ENCODE measurements around the gene SPACA7. TPM values are rescaled to one million over a fixed set of nuclear protein-coding genes. Genes with fewer than 3 reads are reported as not detected.
A peak's percentile ranks its signal among the peaks of the same experiment; 100 is the strongest.

The SPACA7 gene
- total and polyA plus RNA-seq, 4 donors: not detected

GRCh38 chr13:112434032-112434431 lies 57.9 kb downstream of the SPACA7 start:
- Histone ChIP-seq H3K27ac (ENCODE audit: low read depth, low read length) (no peak overlapping the region), H3K4me1 (ENCODE audit: control insufficient read depth, insufficient read depth, low read length) (no peaks in the 10 kb centered on the region), H3K4me3 (ENCODE audit: low read depth, low read length) (no peak overlapping the region), H3K9me3 (ENCODE audit: control insufficient read depth, insufficient read depth, low read length) (peaks cover 3% of the 10 kb centered on the region), H3K27me3 (ENCODE audit: control insufficient read depth, insufficient read depth, low read length) (no peaks in the 10 kb centered on the region), H3K36me3 (ENCODE audit: control insufficient read depth, insufficient read depth, low read length) (no peaks in the 10 kb centered on the region)
- 89% methylated on average over 7 of the region's 13 CpGs for WGBS (ENCODE audit: insufficient coverage)
- no peak for DNase-seq (ENCODE audit: low read depth in 4 of 6, low spot score in 6 of 6)

GRCh38 chr13:112434937-112435523 lies 58.9 kb downstream of the SPACA7 start:
- Histone ChIP-seq H3K27me3 (ENCODE audit: control insufficient read depth, insufficient read depth, low read length) (no peaks in the 10 kb centered on the region), H3K36me3 (ENCODE audit: control insufficient read depth, insufficient read depth, low read length) (no peaks in the 10 kb centered on the region), H3K4me3 (ENCODE audit: low read depth, low read length) (no peak overlapping the region), H3K4me1 (ENCODE audit: control insufficient read depth, insufficient read depth, low read length) (peaks cover 3% of the 10 kb centered on the region), H3K9me3 (ENCODE audit: control insufficient read depth, insufficient read depth, low read length) (peaks cover 3% of the 10 kb centered on the region), H3K27ac (ENCODE audit: low read depth, low read length) (no peak overlapping the region)
- DNase-seq (ENCODE audit: low read depth in 4 of 6, low spot score in 6 of 6): no peak
- 84% methylated on average over 8 of the region's 12 CpGs for WGBS (ENCODE audit: insufficient coverage)

- H3K27ac ChIP-seq (ENCODE audit: low read depth, low read length): no peak overlapping the region
- no peak for DNase-seq (ENCODE audit: low read depth in 4 of 6, low spot score in 6 of 6)
Measured at GRCh38 chr13:112435973-112436372, 59.8 kb downstream of the SPACA7 start.

GRCh38 chr13:112438094-112438493 lies 61.9 kb downstream of the SPACA7 start:
- no CpG with 5 or more reads among the region's 1 CpG for WGBS (ENCODE audit: insufficient coverage)
- Histone ChIP-seq H3K27ac (ENCODE audit: low read depth, low read length) (no peak overlapping the region), H3K9me3 (ENCODE audit: control insufficient read depth, insufficient read depth, low read length) (peaks cover 3% of the 10 kb centered on the region), H3K27me3 (ENCODE audit: control insufficient read depth, insufficient read depth, low read length) (peaks cover 4% of the 10 kb centered on the region), H3K4me3 (ENCODE audit: low read depth, low read length) (no peak overlapping the region), H3K4me1 (ENCODE audit: control insufficient read depth, insufficient read depth, low read length) (peaks cover 3% of the 10 kb centered on the region), H3K36me3 (ENCODE audit: control insufficient read depth, insufficient read depth, low read length) (no peaks in the 10 kb centered on the region)
- no peak for DNase-seq (ENCODE audit: low read depth in 4 of 6, low spot score in 6 of 6)

More at GRCh38 chr13:112435973-112436372, 59.8 kb downstream of the SPACA7 start:
- H3K4me3 ChIP-seq (ENCODE audit: low read depth, low read length): no peak overlapping the region
- peaks cover 3% of the 10 kb centered on the region for H3K4me1 ChIP-seq (ENCODE audit: control insufficient read depth, insufficient read depth, low read length)
- H3K9me3 ChIP-seq (ENCODE audit: control insufficient read depth, insufficient read depth, low read length): peaks cover 3% of the 10 kb centered on the region
- WGBS (ENCODE audit: insufficient coverage): 81% methylated on average over 9 of the region's 9 CpGs
- no peaks in the 10 kb centered on the region for H3K27me3 ChIP-seq (ENCODE audit: control insufficient read depth, insufficient read depth, low read length)
- no peaks in the 10 kb centered on the region for H3K36me3 ChIP-seq (ENCODE audit: control insufficient read depth, insufficient read depth, low read length)

GRCh38 chr13:112438515-112438914 lies 62.4 kb downstream of the SPACA7 start:
- 43% methylated on average over 1 of the region's 2 CpGs for WGBS (ENCODE audit: insufficient coverage)
- H3K27ac ChIP-seq (ENCODE audit: low read depth, low read length): no peak overlapping the region
- peaks cover 9% of the 10 kb centered on the region for H3K27me3 ChIP-seq (ENCODE audit: control insufficient read depth, insufficient read depth, low read length)
- peaks cover 8% of the 10 kb centered on the region for H3K4me1 ChIP-seq (ENCODE audit: control insufficient read depth, insufficient read depth, low read length)
- no peak for DNase-seq (ENCODE audit: low read depth in 4 of 6, low spot score in 6 of 6)
- H3K4me3 ChIP-seq (ENCODE audit: low read depth, low read length): no peak overlapping the region
- no peaks in the 10 kb centered on the region for H3K36me3 ChIP-seq (ENCODE audit: control insufficient read depth, insufficient read depth, low read length)
- peaks cover 3% of the 10 kb centered on the region for H3K9me3 ChIP-seq (ENCODE audit: control insufficient read depth, insufficient read depth, low read length)

GRCh38 chr13:112441226-112441625 lies 65.1 kb downstream of the SPACA7 start:
- H3K27me3 ChIP-seq (ENCODE audit: control insufficient read depth, insufficient read depth, low read length): peaks cover 18% of the 10 kb centered on the region
- no peak for DNase-seq (ENCODE audit: low read depth in 4 of 6, low spot score in 6 of 6)
- peaks cover 15% of the 10 kb centered on the region for H3K4me1 ChIP-seq (ENCODE audit: control insufficient read depth, insufficient read depth, low read length)
- no peak overlapping the region for H3K4me3 ChIP-seq (ENCODE audit: low read depth, low read length)
- WGBS (ENCODE audit: insufficient coverage): 86% methylated on average over 11 of the region's 17 CpGs
- H3K27ac ChIP-seq (ENCODE audit: low read depth, low read length): no peak overlapping the region
- no peaks in the 10 kb centered on the region for H3K36me3 ChIP-seq (ENCODE audit: control insufficient read depth, insufficient read depth, low read length)
- peaks cover 3% of the 10 kb centered on the region for H3K9me3 ChIP-seq (ENCODE audit: control insufficient read depth, insufficient read depth, low read length)

- no peak overlapping the region for H3K4me3 ChIP-seq (ENCODE audit: low read depth, low read length)
- WGBS (ENCODE audit: insufficient coverage): 85% methylated on average over 17 of the region's 19 CpGs
- no peak for DNase-seq (ENCODE audit: low read depth in 4 of 6, low spot score in 6 of 6)
- no peak overlapping the region for H3K27ac ChIP-seq (ENCODE audit: low read depth, low read length)
- H3K27me3 ChIP-seq (ENCODE audit: control insufficient read depth, insufficient read depth, low read length): peaks cover 18% of the 10 kb centered on the region
- H3K36me3 ChIP-seq (ENCODE audit: control insufficient read depth, insufficient read depth, low read length): no peaks in the 10 kb centered on the region
- peaks cover 3% of the 10 kb centered on the region for H3K9me3 ChIP-seq (ENCODE audit: control insufficient read depth, insufficient read depth, low read length)
- H3K4me1 ChIP-seq (ENCODE audit: control insufficient read depth, insufficient read depth, low read length): peaks cover 15% of the 10 kb centered on the region
Measured at GRCh38 chr13:112441779-112442310, 65.7 kb downstream of the SPACA7 start.

- 69% methylated on average over 15 of the region's 21 CpGs for WGBS (ENCODE audit: insufficient coverage)
- H3K36me3 ChIP-seq (ENCODE audit: control insufficient read depth, insufficient read depth, low read length): no peaks in the 10 kb centered on the region
- no peak for DNase-seq (ENCODE audit: low read depth in 4 of 6, low spot score in 6 of 6)
- H3K4me3 ChIP-seq (ENCODE audit: low read depth, low read length): no peak overlapping the region
- H3K27ac ChIP-seq (ENCODE audit: low read depth, low read length): no peak overlapping the region
- peaks cover 18% of the 10 kb centered on the region for H3K27me3 ChIP-seq (ENCODE audit: control insufficient read depth, insufficient read depth, low read length)
- H3K9me3 ChIP-seq (ENCODE audit: control insufficient read depth, insufficient read depth, low read length): peaks cover 3% of the 10 kb centered on the region
- H3K4me1 ChIP-seq (ENCODE audit: control insufficient read depth, insufficient read depth, low read length): peaks cover 15% of the 10 kb centered on the region
Measured at GRCh38 chr13:112442483-112443090, 66.4 kb downstream of the SPACA7 start.

GRCh38 chr13:112443191-112443994 lies 67.2 kb downstream of the SPACA7 start:
- Histone ChIP-seq H3K36me3 (ENCODE audit: control insufficient read depth, insufficient read depth, low read length) (no peaks in the 10 kb centered on the region), H3K27me3 (ENCODE audit: control insufficient read depth, insufficient read depth, low read length) (peaks cover 18% of the 10 kb centered on the region), H3K9me3 (ENCODE audit: control insufficient read depth, insufficient read depth, low read length) (no peaks in the 10 kb centered on the region), H3K4me3 (ENCODE audit: low read depth, low read length) (no peak overlapping the region), H3K27ac (ENCODE audit: low read depth, low read length) (no peak overlapping the region), H3K4me1 (ENCODE audit: control insufficient read depth, insufficient read depth, low read length) (peaks cover 15% of the 10 kb centered on the region)
- DNase-seq (ENCODE audit: low read depth in 4 of 6, low spot score in 6 of 6): peak in 4 of 6 donors; percentile 25 to 79 (median 51)
- WGBS (ENCODE audit: insufficient coverage): 18% methylated on average over 25 of the region's 31 CpGs

Data from spinal cord (tissue), 10 donors.